ENCODE data around the gene BTBD16. TPM values are rescaled to one million over a fixed set of nuclear protein-coding genes. Genes with fewer than 3 reads are reported as not detected.

BTBD16 gene
- total RNA-seq, 1 donor from 2014 or later = 0.35 TPM

DNA sequence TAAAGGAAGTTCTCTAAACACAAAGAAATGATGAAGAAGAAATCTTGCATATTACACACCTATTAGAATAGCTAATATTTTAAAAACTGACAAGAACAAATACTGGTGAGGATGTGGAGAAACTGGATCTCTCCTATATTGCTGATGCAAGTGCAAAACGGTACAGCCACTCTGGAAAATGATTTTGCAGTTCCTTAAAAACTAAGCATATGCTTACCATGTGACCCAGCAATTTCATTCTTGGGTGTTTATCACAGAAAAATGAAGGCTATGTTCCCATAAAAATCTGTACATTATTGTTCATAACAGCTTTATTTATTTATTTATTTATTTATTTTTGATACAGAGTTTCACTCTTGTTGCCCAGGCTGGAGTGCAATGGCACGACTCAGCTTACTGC is 88.5 kb downstream of the BTBD16 start:
- Histone ChIP-seq H3K4me3 (no peak overlapping the region), H3K9me3 (no peaks in the 10 kb centered on the region), H3K4me1 (no peaks in the 10 kb centered on the region), H3K27me3 (no peaks in the 10 kb centered on the region), H3K27ac (no peak overlapping the region), H3K36me3 (no peaks in the 10 kb centered on the region)
- DNase-seq = no peak
- ATAC-seq = no peak
- intact Hi-C loops (cut with DNase I) = no loop called here
- TF ChIP-seq, protein P1, sequence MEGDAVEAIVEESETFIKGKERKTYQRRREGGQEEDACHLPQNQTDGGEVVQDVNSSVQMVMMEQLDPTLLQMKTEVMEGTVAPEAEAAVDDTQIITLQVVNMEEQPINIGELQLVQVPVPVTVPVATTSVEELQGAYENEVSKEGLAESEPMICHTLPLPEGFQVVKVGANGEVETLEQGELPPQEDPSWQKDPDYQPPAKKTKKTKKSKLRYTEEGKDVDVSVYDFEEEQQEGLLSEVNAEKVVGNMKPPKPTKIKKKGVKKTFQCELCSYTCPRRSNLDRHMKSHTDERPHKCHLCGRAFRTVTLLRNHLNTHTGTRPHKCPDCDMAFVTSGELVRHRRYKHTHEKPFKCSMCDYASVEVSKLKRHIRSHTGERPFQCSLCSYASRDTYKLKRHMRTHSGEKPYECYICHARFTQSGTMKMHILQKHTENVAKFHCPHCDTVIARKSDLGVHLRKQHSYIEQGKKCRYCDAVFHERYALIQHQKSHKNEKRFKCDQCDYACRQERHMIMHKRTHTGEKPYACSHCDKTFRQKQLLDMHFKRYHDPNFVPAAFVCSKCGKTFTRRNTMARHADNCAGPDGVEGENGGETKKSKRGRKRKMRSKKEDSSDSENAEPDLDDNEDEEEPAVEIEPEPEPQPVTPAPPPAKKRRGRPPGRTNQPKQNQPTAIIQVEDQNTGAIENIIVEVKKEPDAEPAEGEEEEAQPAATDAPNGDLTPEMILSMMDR (IDR thresholded peaks at IDR 0.05) = no peak

DNA sequence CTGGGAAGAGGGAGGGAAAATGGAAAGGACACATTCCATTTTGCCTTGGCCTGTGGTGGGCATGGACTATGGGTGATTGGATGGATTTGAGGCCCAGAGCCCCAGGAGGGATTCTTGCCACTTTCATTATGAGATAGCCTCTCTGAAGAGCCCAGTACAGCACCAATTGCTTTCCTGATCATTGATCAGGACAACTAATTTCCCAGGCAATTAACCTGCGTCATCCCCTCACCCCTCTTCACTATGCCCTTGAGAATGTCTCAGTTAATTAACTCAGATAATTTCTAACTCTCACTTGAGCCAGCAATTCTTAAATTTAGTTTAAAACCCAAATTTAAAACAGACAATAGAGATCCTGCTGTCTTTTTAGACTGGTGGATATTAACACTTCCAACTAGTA is 90.0 kb downstream of the BTBD16 start:
- Histone ChIP-seq H3K4me1 (no peaks in the 10 kb centered on the region), H3K9me3 (no peaks in the 10 kb centered on the region), H3K27me3 (no peaks in the 10 kb centered on the region), H3K36me3 (no peaks in the 10 kb centered on the region), H3K27ac (no peak overlapping the region), H3K4me3 (no peak overlapping the region)
- ATAC-seq (no peak), DNase-seq (no peak)
- intact Hi-C loops (cut with DNase I) = no loop called here
- TF ChIP-seq, protein P1 (IDR thresholded peaks at IDR 0.05) = no peak

DNA sequence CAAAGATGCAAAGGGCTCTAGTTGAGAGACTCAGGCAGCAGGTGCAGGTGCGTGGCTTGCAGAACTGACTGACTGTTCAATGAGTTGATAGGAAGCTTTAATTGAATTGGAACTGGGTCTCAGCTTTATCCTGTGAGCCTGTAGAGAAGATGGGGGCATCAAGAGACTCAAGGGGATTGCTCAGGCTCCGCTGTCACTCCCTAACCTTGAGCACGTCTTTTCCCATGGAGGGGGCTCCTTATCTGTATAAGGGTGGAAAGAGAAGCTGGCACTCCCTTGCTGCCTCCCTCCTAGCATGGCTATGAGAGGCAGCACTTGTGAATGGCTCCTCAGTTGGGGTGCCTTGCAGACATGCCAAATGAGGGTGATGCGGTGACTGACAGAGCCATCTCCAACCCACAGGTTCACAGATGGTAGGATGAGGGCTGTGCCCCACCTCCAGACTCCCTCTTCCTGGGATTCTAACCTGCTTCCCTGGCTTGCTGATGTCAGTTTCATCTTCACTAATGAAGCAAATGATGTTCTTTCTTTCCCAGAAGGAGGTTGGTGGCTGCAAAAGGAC is 91.0 kb downstream of the BTBD16 start:
- DNase-seq = no peak
- H3K9me3 ChIP-seq = no peaks in the 10 kb centered on the region
- intact Hi-C loops (cut with DNase I) = no loop called here
- no peaks in the 10 kb centered on the region for H3K27me3 ChIP-seq
- no peaks in the 10 kb centered on the region for H3K36me3 ChIP-seq
- ATAC-seq = no peak
- no peaks in the 10 kb centered on the region for H3K4me1 ChIP-seq
- H3K27ac ChIP-seq = no peak overlapping the region
- TF ChIP-seq, protein P1 (IDR thresholded peaks at IDR 0.05) = no peak
- no peak overlapping the region for H3K4me3 ChIP-seq

DNA sequence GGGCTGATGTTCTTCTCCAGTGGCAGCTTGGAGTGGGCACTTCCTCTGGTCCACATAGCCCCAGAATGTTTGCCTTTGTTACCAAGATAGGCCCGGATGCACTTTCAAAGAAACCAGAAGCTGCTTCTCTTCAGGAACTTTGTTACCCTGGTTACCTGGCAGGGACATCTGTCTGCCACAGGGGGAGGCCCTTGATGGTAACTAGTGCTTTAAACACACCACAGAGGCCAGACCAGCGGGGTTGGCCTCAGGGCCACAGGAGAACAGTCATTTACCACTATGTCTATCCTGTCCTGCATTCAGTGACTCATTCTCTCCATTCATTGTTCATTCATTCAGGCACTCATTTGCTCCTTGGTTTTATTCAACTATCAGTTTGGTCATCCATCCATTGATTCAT is 91.5 kb downstream of the BTBD16 start:
- TF ChIP-seq, protein P1 (IDR thresholded peaks at IDR 0.05) = no peak
- Histone ChIP-seq H3K4me1 (no peaks in the 10 kb centered on the region), H3K27ac (no peak overlapping the region), H3K4me3 (no peak overlapping the region), H3K9me3 (no peaks in the 10 kb centered on the region), H3K27me3 (no peaks in the 10 kb centered on the region), H3K36me3 (no peaks in the 10 kb centered on the region)
- no peak for DNase-seq
- no peak for ATAC-seq
- intact Hi-C loops (cut with DNase I) = no loop called here

DNA sequence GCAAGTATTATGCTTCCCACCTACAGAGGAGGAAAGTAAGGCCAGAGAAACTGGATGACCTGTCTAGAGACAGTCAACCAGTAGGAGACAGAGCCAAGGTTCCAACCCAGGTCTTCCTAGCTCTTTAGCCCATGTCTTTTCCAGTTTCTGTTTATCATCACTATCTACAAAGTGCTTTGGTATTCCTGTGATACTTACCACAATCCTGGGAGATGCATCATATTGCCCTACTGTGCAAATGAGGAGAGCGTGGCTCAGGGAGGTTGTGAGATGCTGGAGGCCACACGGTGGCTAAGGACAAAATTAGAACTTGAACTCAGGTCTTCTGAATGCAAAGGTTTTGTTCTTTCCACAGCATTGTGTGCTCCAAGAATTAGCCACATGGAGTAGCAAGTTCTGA is 92.2 kb downstream of the BTBD16 start:
- no peaks in the 10 kb centered on the region for H3K36me3 ChIP-seq
- DNase-seq (no peak), ATAC-seq (no peak)
- intact Hi-C loops (cut with DNase I) = no loop called here
- no peak overlapping the region for H3K4me3 ChIP-seq
- TF ChIP-seq, protein P1 (IDR thresholded peaks at IDR 0.05) = no peak
- no peaks in the 10 kb centered on the region for H3K27me3 ChIP-seq
- no peaks in the 10 kb centered on the region for H3K9me3 ChIP-seq
- no peak overlapping the region for H3K27ac ChIP-seq
- H3K4me1 ChIP-seq = no peaks in the 10 kb centered on the region
